ENCODE measurements around the gene SRP9. TPM values are rescaled to one million over a fixed set of nuclear protein-coding genes. Genes with fewer than 3 reads are reported as not detected.
A peak's percentile ranks its signal among the peaks of the same experiment; 100 is the strongest.
"Not testable (repeated sequence)": the region's sequence is repeated elsewhere in the genome, so short reads cannot be mapped to it uniquely, and the experiment has no call there.

Gene SRP9
- total RNA-seq, 2 experiments from 2014 or later, result 219 to 249 TPM

GRCh38 chr1:225796097-225796496 lies 18.5 kb downstream of the SRP9 start:
- H3K27ac Mint-ChIP-seq, H3K4me1 Mint-ChIP-seq, H3K27me3 Mint-ChIP-seq, H3K9me3 Mint-ChIP-seq, CTCF ChIA-PET, DNase-seq, POLR2A ChIA-PET, H3K4me3 Mint-ChIP-seq: not testable (repeated sequence)
- peaks cover 42% of the 10 kb centered on the region for H3K36me3 Mint-ChIP-seq (ENCODE audit: low read depth)

DNA sequence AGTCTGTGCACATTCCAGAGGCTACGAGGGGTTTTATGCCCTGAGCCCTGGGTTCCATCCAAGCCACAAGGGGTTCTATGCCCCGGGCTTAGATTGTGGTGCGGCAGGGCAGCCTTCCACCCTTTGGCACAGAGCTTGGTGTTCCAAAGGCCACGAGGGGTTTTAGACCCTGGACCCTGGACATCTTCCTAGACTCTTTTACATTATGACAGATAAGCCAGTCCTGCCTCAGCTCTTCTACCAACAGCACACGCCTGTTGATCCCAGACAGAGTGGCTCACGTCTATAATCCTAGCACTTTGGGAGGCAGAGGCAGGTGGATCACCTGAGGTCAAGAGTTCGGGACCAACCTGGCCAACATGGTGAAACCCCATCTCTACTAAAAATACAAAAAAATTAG lies 23.5 kb downstream of the SRP9 start:
- POLR2A ChIA-PET; H3K9me3 Mint-ChIP-seq; DNase-seq; H3K27ac Mint-ChIP-seq; H3K4me1 Mint-ChIP-seq; H3K4me3 Mint-ChIP-seq; H3K27me3 Mint-ChIP-seq; H3K36me3 Mint-ChIP-seq (ENCODE audit: low read depth): not testable (repeated sequence)
- CTCF ChIA-PET, result interaction anchor here (1.7 kb wide), 1 partner anchor 11 kb away, joined by 8 read pairs; no protein-coding TSS in a partner anchor

DNA sequence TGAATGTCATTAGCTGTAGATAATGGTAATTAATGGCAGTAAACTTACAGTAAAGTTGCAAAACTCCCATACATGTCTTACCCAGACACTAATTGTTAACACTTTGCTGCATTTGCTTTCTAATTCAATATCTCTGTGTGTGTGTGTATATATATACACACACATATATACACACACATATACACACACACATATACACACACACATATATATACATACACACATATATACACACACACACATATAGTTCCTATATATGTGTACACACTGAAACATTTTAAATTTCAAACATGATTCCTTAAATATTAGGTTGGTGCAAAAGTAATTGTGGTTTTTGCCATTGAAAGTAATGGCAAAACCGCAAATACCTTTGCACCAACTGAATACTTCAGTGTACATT lies 28.6 kb downstream of the SRP9 start:
- no peaks in the 10 kb centered on the region for H3K36me3 Mint-ChIP-seq (ENCODE audit: low read depth)
- peaks cover 10% of the 10 kb centered on the region for H3K27me3 Mint-ChIP-seq

GRCh38 chr1:225806736-225807135 lies 29.1 kb downstream of the SRP9 start:
- not testable (repeated sequence) for H3K9me3 Mint-ChIP-seq; H3K36me3 Mint-ChIP-seq (ENCODE audit: low read depth); H3K4me3 Mint-ChIP-seq; DNase-seq; H3K27ac Mint-ChIP-seq
- Mint-ChIP-seq H3K27me3 (peaks cover 11% of the 10 kb centered on the region), H3K4me1 (peaks cover 17% of the 10 kb centered on the region)
- ChIA-PET POLR2A (interaction anchor here (0.6 kb wide), 1 partner anchor 382 kb away, joined by 3 read pairs; no protein-coding TSS in a partner anchor), CTCF (interaction anchor here (0.6 to 1.2 kb wide), 3 partner anchors 39 to 379 kb away, joined by 3 to 5 read pairs (median 4); partner anchors contain the start of gene LBR)

More for the DNA sequence above, 28.6 kb downstream of the SRP9 start:
- Mint-ChIP-seq H3K9me3 (no peaks in the 10 kb centered on the region), H3K4me3 (no peak overlapping the region), H3K27ac (no peak overlapping the region), H3K4me1 (peaks cover 17% of the 10 kb centered on the region)
- ChIA-PET POLR2A (interaction anchor here (0.6 kb wide), 1 partner anchor 381 kb away, joined by 3 read pairs; no protein-coding TSS in a partner anchor), CTCF (interaction anchor here (0.6 to 0.7 kb wide), 2 partner anchors 40 to 379 kb away, joined by 4 to 5 read pairs; partner anchors contain the start of gene LBR)
- no peak for DNase-seq

DNA sequence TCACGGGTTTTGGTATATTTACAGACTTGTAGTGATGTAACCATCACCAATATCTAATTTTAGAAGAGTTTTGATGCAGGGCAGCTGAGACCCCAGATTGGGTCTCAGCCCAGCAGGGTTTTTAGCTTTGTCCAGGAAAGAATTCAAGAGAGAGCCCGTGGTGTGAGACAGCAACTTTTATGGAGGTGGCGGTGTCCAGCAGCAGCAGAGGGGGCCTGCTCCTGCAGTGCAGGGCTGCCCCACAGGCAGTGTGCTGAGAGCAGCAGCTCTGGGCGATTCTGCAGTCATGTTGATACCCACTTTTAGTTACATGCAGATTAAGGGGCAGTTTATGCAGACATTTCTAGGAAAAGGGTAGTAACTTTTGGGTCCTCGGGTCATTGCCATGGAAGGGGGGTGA lies 30.5 kb downstream of the SRP9 start:
- H3K36me3 Mint-ChIP-seq (ENCODE audit: low read depth), result no peaks in the 10 kb centered on the region
- ChIA-PET CTCF (interaction anchor here (1.4 to 1.5 kb wide), 2 partner anchors 18 to 30 kb away, joined by 3 to 4 read pairs; partner anchors contain the start of gene SRP9), POLR2A (no interaction called here)
- no peaks in the 10 kb centered on the region for H3K9me3 Mint-ChIP-seq
- no peak for DNase-seq
- peaks cover 17% of the 10 kb centered on the region for H3K4me1 Mint-ChIP-seq
- peaks cover 11% of the 10 kb centered on the region for H3K27me3 Mint-ChIP-seq
- no peak overlapping the region for H3K27ac Mint-ChIP-seq
- no peak overlapping the region for H3K4me3 Mint-ChIP-seq

- Mint-ChIP-seq H3K36me3 (ENCODE audit: low read depth) (no peaks in the 10 kb centered on the region), H3K9me3 (no peaks in the 10 kb centered on the region), H3K27ac (peak within 1 kb of the TSS; percentile 54), H3K27me3 (peaks cover 11% of the 10 kb centered on the region), H3K4me3 (peak within 1 kb of the TSS; percentile 81), H3K4me1 (peaks cover 17% of the 10 kb centered on the region)
- DNase-seq, result peak; percentile 75
- POLR2A ChIA-PET, result no interaction called here
- CTCF ChIA-PET, result interaction anchor here (0.6 to 1.2 kb wide), 5 partner anchors 18 to 275 kb away, joined by 3 to 4 read pairs (median 3); no protein-coding TSS in a partner anchor
Observed at GRCh38 chr1:225809842-225810578, 32.4 kb downstream of the SRP9 start, which contains the start of gene EPHX1. Gene EPHX1, plus strand, starts transcription at chr1:225810124. Its CDS starts 18,606 bp downstream, at chr1:225828730.

- Mint-ChIP-seq H3K4me1 (peaks cover 17% of the 10 kb centered on the region), H3K4me3 (peak overlapping the region; percentile 74), H3K27me3 (peaks cover 11% of the 10 kb centered on the region)
- CTCF ChIA-PET, result interaction anchor here (0.6 to 2.1 kb wide), 5 partner anchors 9 to 150 kb away, joined by 3 to 8 read pairs (median 4); partner anchors contain the start of gene SRP9
- H3K9me3 Mint-ChIP-seq; H3K27ac Mint-ChIP-seq; DNase-seq; H3K36me3 Mint-ChIP-seq (ENCODE audit: low read depth); POLR2A ChIA-PET: not testable (repeated sequence)
Observed at GRCh38 chr1:225810579-225811538, 33.2 kb downstream of the SRP9 start.

DNA sequence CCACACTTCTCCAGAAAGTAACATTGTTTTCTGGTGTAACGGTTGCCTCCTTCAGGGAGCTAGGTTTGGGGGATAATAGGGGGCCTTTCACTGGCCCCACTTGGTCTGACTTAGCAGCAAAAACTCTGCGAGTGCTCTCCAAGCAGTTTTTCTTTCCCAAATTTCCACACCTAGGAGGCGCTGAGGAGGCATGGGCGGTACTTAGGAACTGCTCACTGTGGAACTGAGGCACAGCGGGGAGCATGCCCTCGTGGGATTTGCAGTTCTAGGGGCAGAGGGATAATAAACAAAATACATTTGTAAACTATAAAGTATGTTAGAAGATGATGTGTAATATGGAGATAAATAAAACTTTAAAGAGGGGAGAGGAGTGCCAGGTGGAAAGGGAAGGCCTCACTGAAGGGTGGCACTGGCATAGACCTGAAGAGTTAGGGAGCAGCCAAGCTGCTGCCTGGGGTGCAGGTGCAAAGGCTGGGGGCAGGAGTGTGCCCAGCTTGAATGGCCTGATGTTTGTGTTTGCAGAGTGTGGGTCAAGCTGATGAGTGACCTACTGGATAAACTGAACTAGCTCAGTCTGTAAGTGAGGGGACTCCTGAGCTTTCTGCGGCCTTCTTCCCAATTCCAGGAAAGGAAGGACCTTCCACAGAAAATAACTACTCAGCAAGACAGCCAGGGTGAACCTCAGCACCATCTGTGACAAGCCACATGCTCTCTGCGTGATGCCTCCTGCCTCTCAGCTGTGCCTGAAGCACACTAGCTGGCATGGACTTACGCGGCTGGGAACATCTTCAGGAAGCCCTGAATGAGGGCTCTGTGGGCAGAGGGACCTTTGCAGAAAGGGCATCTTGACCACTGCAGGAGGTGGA lies 34.2 kb downstream of the SRP9 start:
- H3K27me3 Mint-ChIP-seq, result peaks cover 11% of the 10 kb centered on the region
- ChIA-PET POLR2A (no interaction called here), CTCF (interaction anchor here (0.5 to 2.1 kb wide), 4 partner anchors 10 to 34 kb away, joined by 3 to 8 read pairs (median 4); partner anchors contain the start of gene SRP9)
- no peak overlapping the region for H3K27ac Mint-ChIP-seq
- DNase-seq, result no peak
- no peaks in the 10 kb centered on the region for H3K9me3 Mint-ChIP-seq
- no peaks in the 10 kb centered on the region for H3K36me3 Mint-ChIP-seq (ENCODE audit: low read depth)
- peaks cover 17% of the 10 kb centered on the region for H3K4me1 Mint-ChIP-seq
- no peak overlapping the region for H3K4me3 Mint-ChIP-seq

GRCh38 chr1:225812488-225813213 lies 35.0 kb downstream of the SRP9 start:
- CTCF ChIA-PET, result interaction anchor here (0.6 to 2.1 kb wide), 4 partner anchors 11 to 274 kb away, joined by 3 to 8 read pairs (median 3); no protein-coding TSS in a partner anchor
- H3K9me3 Mint-ChIP-seq, result no peaks in the 10 kb centered on the region
- H3K4me1 Mint-ChIP-seq, result peaks cover 19% of the 10 kb centered on the region
- no peak overlapping the region for H3K4me3 Mint-ChIP-seq
- H3K27ac Mint-ChIP-seq, result no peak overlapping the region
- peaks cover 11% of the 10 kb centered on the region for H3K27me3 Mint-ChIP-seq
- no peaks in the 10 kb centered on the region for H3K36me3 Mint-ChIP-seq (ENCODE audit: low read depth)
- no peak for DNase-seq
- POLR2A ChIA-PET, result no interaction called here

DNA sequence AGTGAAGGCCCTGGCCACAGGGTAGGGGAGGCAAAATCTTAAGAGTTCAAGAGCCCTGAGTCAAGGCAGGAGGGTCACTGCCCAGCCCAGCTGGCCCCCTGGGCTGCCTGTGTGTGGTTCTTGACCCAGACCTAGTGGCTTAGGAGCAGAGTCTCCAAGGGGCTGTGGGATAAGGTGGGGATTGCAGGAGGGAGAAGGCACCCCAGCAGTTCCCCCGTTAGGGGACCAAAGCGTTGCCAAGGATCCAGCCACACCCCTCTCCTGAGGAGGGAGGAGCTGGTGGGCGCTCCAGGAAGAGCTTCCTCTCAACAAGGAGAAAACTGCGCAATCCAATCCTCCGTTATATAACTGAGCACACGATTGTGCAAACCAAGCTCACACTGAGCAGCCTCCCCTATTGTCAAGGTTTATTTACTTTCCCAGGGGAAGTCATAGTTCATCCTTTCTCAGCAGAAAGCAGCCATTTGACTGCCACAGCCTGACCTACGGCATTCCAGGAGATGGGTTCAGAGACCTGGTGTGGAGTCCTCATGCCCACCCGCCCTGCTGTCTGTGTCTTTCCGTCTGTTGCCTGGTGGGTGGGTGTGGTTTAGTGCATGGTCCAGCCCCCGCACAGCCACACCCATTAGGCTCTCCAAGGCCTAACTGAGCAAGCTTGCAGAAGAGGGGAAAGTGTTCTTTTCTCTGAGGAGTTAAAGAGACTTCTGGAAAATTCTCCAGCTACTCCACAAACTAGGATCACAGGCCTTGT lies 35.8 kb downstream of the SRP9 start:
- Mint-ChIP-seq H3K27ac (no peak overlapping the region), H3K36me3 (ENCODE audit: low read depth) (no peaks in the 10 kb centered on the region), H3K4me3 (no peak overlapping the region), H3K4me1 (peaks cover 23% of the 10 kb centered on the region), H3K27me3 (peaks cover 11% of the 10 kb centered on the region), H3K9me3 (no peaks in the 10 kb centered on the region)
- ChIA-PET POLR2A (no interaction called here), CTCF (interaction anchor here (0.6 to 2.1 kb wide), 5 partner anchors 11 to 275 kb away, joined by 3 to 8 read pairs (median 3); partner anchors contain the start of gene SRP9)
- DNase-seq, result no peak

DNA sequence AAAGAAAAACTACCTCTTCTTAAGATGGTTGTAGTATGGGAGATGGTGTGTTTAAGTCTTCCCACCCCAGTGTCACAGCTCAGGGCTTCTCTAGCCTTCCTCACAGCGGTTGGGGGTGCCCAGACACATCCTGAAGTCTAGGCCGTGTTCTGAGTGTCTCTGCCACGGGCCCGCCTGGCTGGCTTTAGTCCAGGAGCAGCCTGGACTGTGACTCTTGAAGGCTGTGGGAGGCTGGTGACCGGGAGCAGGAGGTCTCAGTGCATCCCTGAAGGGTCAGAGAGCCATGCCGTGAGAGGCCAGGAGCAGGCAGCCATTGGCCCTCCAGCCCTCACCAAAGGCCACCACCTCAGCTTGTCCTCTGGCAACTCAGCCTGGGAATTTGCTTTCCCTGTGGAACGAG lies 36.8 kb downstream of the SRP9 start:
- H3K27me3 Mint-ChIP-seq, result peaks cover 10% of the 10 kb centered on the region
- H3K9me3 Mint-ChIP-seq, result no peaks in the 10 kb centered on the region
- ChIA-PET POLR2A (no interaction called here), CTCF (interaction anchor here (1.4 to 1.5 kb wide), 2 partner anchors 11 to 37 kb away, joined by 3 to 5 read pairs; partner anchors contain the start of gene SRP9)
- peaks cover 20% of the 10 kb centered on the region for H3K4me1 Mint-ChIP-seq
- H3K36me3 Mint-ChIP-seq (ENCODE audit: low read depth), result no peaks in the 10 kb centered on the region
- no peak overlapping the region for H3K4me3 Mint-ChIP-seq
- no peak overlapping the region for H3K27ac Mint-ChIP-seq
- no peak for DNase-seq
